ENCODE measurements around the gene SPRR3. TPM values are rescaled to one million over a fixed set of nuclear protein-coding genes. Genes with fewer than 3 reads are reported as not detected.
"Not testable (repeated sequence)": the region's sequence is repeated elsewhere in the genome, so short reads cannot be mapped to it uniquely, and the experiment has no call there.

Gene SPRR3
- total and polyA plus RNA-seq, 4 donors: 0.61 TPM; not detected in 3

DNA sequence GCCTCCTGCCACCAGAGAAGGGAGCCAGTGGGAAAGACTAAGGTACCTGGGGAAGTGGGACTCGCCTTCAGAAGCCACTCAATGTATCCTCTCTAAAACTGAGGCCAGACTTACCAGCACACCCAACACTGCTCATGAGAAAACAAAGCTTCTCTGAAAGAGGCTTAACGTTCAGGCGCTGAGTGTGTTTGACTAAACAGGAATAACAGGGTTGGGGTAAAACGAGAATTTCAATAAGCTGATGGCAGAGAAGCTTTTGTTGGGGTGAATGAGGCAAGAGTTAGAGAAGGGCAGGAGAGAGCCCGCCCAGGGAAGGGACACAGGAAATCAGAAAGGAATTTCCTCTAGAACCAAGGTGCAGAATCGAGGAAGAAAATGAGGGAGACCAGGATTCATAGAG lies 1.7 kb upstream of the SPRR3 start:
- DNase-seq (ENCODE audit: low spot score): no peak
- H3K4me3 ChIP-seq (ENCODE audit: low read depth in 1 of 3, low read length in 3 of 3): no peak overlapping the region
- H3K27ac ChIP-seq (ENCODE audit: low read depth in 1 of 2, low read length in 2 of 2): no peak overlapping the region
- H3K36me3 ChIP-seq (ENCODE audit: control insufficient read depth in 4 of 4, insufficient read depth in 3 of 4, low read depth in 1 of 4, low read length in 3 of 4): no peaks in the 10 kb centered on the region
- no peaks in the 10 kb centered on the region for H3K4me1 ChIP-seq (ENCODE audit: control insufficient read depth in 4 of 4, insufficient read depth in 4 of 4, low read length in 3 of 4)
- H3K9me3 ChIP-seq (ENCODE audit: control insufficient read depth in 4 of 4, low read length in 3 of 4): no peaks in the 10 kb centered on the region
- TF ChIP-seq RXRA (IDR thresholded peaks at IDR 0.05) (no peak), NR2F2 (IDR thresholded peaks at IDR 0.05) (no peak), FOXA2 (IDR thresholded peaks at IDR 0.05) (no peak), HNF4A (conservative IDR thresholded peaks at IDR 0.05) (no peak), FOXA1 (IDR thresholded peaks at IDR 0.05) (no peak), JUND (IDR thresholded peaks at IDR 0.05) (no peak), RAD21 (IDR thresholded peaks at IDR 0.05) (no peak), GABPA (IDR thresholded peaks at IDR 0.05 in 1 of 2, conservative IDR thresholded peaks at IDR 0.05 in 1 of 2) (no peak)
- TF ChIP-seq, protein P1, sequence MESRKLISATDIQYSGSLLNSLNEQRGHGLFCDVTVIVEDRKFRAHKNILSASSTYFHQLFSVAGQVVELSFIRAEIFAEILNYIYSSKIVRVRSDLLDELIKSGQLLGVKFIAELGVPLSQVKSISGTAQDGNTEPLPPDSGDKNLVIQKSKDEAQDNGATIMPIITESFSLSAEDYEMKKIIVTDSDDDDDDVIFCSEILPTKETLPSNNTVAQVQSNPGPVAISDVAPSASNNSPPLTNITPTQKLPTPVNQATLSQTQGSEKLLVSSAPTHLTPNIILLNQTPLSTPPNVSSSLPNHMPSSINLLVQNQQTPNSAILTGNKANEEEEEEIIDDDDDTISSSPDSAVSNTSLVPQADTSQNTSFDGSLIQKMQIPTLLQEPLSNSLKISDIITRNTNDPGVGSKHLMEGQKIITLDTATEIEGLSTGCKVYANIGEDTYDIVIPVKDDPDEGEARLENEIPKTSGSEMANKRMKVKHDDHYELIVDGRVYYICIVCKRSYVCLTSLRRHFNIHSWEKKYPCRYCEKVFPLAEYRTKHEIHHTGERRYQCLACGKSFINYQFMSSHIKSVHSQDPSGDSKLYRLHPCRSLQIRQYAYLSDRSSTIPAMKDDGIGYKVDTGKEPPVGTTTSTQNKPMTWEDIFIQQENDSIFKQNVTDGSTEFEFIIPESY (IDR thresholded peaks at IDR 0.05): no peak
- TF ChIP-seq, protein P2, sequence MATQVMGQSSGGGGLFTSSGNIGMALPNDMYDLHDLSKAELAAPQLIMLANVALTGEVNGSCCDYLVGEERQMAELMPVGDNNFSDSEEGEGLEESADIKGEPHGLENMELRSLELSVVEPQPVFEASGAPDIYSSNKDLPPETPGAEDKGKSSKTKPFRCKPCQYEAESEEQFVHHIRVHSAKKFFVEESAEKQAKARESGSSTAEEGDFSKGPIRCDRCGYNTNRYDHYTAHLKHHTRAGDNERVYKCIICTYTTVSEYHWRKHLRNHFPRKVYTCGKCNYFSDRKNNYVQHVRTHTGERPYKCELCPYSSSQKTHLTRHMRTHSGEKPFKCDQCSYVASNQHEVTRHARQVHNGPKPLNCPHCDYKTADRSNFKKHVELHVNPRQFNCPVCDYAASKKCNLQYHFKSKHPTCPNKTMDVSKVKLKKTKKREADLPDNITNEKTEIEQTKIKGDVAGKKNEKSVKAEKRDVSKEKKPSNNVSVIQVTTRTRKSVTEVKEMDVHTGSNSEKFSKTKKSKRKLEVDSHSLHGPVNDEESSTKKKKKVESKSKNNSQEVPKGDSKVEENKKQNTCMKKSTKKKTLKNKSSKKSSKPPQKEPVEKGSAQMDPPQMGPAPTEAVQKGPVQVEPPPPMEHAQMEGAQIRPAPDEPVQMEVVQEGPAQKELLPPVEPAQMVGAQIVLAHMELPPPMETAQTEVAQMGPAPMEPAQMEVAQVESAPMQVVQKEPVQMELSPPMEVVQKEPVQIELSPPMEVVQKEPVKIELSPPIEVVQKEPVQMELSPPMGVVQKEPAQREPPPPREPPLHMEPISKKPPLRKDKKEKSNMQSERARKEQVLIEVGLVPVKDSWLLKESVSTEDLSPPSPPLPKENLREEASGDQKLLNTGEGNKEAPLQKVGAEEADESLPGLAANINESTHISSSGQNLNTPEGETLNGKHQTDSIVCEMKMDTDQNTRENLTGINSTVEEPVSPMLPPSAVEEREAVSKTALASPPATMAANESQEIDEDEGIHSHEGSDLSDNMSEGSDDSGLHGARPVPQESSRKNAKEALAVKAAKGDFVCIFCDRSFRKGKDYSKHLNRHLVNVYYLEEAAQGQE (IDR thresholded peaks at IDR 0.05): no peak
- H3K27me3 ChIP-seq (ENCODE audit: control insufficient read depth in 4 of 4, insufficient read depth in 4 of 4, low read length in 3 of 4): no peaks in the 10 kb centered on the region
- no peak overlapping the region for H3K9ac ChIP-seq (ENCODE audit: low read depth in 1 of 2, low read length in 2 of 2)
- 67% methylated on average over 6 of the region's 6 CpGs for WGBS

DNA sequence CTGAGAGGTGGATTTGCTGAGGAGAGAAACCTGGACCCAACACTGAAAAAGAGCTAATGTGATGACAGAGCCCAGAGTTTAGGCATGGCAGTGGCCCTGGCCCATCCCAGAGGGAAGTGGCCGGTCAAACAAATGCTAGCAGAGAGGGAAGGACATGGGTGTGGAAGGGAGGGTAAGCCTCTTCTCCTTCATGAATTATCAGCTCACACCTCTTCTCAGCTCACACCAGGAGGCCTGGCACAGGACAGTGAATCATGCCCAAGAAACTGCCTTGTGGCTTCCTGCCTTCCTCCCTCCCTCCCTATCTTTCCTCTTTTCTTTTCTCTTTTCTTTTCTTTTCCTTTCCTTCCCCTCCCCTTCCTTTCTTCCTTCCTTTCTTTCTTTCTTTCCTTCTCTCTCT lies 1.3 kb upstream of the SPRR3 start:
- H3K27me3 ChIP-seq (ENCODE audit: control insufficient read depth in 4 of 4, insufficient read depth in 4 of 4, low read length in 3 of 4): no peaks in the 10 kb centered on the region
- no peak for DNase-seq (ENCODE audit: low spot score)
- H3K9ac ChIP-seq (ENCODE audit: low read depth in 1 of 2, low read length in 2 of 2): no peak overlapping the region
- no peaks in the 10 kb centered on the region for H3K9me3 ChIP-seq (ENCODE audit: control insufficient read depth in 4 of 4, low read length in 3 of 4)
- no peak overlapping the region for H3K4me3 ChIP-seq (ENCODE audit: low read depth in 1 of 3, low read length in 3 of 3)
- no peak for TF ChIP-seq YY1 (IDR thresholded peaks at IDR 0.05)
- no peak for TF ChIP-seq JUND (IDR thresholded peaks at IDR 0.05)
- no peak for TF ChIP-seq SP1 (IDR thresholded peaks at IDR 0.05)
- TF ChIP-seq GABPA (IDR thresholded peaks at IDR 0.05 in 1 of 2, conservative IDR thresholded peaks at IDR 0.05 in 1 of 2): no peak
- TF ChIP-seq, protein P3, sequence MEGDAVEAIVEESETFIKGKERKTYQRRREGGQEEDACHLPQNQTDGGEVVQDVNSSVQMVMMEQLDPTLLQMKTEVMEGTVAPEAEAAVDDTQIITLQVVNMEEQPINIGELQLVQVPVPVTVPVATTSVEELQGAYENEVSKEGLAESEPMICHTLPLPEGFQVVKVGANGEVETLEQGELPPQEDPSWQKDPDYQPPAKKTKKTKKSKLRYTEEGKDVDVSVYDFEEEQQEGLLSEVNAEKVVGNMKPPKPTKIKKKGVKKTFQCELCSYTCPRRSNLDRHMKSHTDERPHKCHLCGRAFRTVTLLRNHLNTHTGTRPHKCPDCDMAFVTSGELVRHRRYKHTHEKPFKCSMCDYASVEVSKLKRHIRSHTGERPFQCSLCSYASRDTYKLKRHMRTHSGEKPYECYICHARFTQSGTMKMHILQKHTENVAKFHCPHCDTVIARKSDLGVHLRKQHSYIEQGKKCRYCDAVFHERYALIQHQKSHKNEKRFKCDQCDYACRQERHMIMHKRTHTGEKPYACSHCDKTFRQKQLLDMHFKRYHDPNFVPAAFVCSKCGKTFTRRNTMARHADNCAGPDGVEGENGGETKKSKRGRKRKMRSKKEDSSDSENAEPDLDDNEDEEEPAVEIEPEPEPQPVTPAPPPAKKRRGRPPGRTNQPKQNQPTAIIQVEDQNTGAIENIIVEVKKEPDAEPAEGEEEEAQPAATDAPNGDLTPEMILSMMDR (IDR thresholded peaks at IDR 0.05; ENCODE audit: low read depth, low read length, missing input control): no peak
- TF ChIP-seq RAD21 (IDR thresholded peaks at IDR 0.05): no peak
- no peak for TF ChIP-seq RXRA (IDR thresholded peaks at IDR 0.05)
- TF ChIP-seq HNF4G (IDR thresholded peaks at IDR 0.05): no peak
- TF ChIP-seq NR2F2 (IDR thresholded peaks at IDR 0.05): no peak
- TF ChIP-seq FOXA2 (IDR thresholded peaks at IDR 0.05): no peak
- TF ChIP-seq, protein P2 (IDR thresholded peaks at IDR 0.05): no peak
- no peak for TF ChIP-seq EGR1 (IDR thresholded peaks at IDR 0.05; ENCODE audit: low read depth in 2 of 2)
- TF ChIP-seq TAF1 (conservative IDR thresholded peaks at IDR 0.05): no peak
- 97% methylated on average over 1 of the region's 1 CpG for WGBS
- H3K27ac ChIP-seq (ENCODE audit: low read depth in 1 of 2, low read length in 2 of 2): no peak overlapping the region
- no peaks in the 10 kb centered on the region for H3K36me3 ChIP-seq (ENCODE audit: control insufficient read depth in 4 of 4, insufficient read depth in 3 of 4, low read depth in 1 of 4, low read length in 3 of 4)
- no peaks in the 10 kb centered on the region for H3K4me1 ChIP-seq (ENCODE audit: control insufficient read depth in 4 of 4, insufficient read depth in 4 of 4, low read length in 3 of 4)

DNA sequence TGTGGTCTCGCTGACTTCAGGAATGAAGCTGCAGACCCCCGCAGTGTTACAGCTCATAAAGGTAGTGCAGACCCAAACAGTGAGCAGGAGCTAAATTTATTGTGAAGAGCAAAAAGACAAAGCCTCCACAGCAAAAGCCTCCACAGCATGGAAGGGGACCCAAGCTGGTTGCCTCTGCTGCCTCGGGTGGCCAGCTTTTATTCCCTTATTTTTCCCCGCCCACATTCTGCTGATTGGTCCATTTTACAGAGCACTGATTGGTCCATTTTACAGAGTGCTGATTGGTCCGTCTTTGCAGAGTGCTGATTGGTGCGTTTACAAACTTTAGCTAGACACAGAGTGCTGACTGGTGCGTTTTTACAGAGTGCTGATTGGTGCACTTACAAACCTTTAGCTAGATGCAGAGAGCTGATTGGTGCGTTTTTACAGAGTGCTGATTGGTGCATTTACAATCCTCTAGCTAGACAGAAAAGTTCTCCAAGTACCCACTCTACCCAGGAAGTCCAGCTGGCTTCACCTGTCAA lies 9.7 kb downstream of the SPRR3 start:
- not testable (repeated sequence) for H3K36me3 ChIP-seq (ENCODE audit: control insufficient read depth in 4 of 4, insufficient read depth in 3 of 4, low read depth in 1 of 4, low read length in 3 of 4); H3K9me3 ChIP-seq (ENCODE audit: control insufficient read depth in 4 of 4, low read length in 3 of 4); DNase-seq (ENCODE audit: low spot score); H3K9ac ChIP-seq (ENCODE audit: low read depth in 1 of 2, low read length in 2 of 2); H3K27me3 ChIP-seq (ENCODE audit: control insufficient read depth in 4 of 4, insufficient read depth in 4 of 4, low read length in 3 of 4); H3K4me3 ChIP-seq (ENCODE audit: low read depth in 1 of 3, low read length in 3 of 3); H3K27ac ChIP-seq (ENCODE audit: low read depth in 1 of 2, low read length in 2 of 2); H3K4me1 ChIP-seq (ENCODE audit: control insufficient read depth in 4 of 4, insufficient read depth in 4 of 4, low read length in 3 of 4)
- 74% methylated on average over 8 of the region's 8 CpGs for WGBS
